Nephron (organoid): ENCODE data around the gene PEX6.

ENCODE experiments used
- H3K27ac Mint-ChIP-seq, 3 experiments: 2 replicates each; pipeline ENCODE4 v1.8.0; 2020; ENCODE audit warnings: mixed read lengths in 3 of 3, mild to moderate bottlenecking in 2 of 3, moderate library complexity in 1 of 3
- H3K27me3 Mint-ChIP-seq: 2 replicates; pipeline ENCODE4 v1.8.0; 2021; ENCODE audit warnings: low read depth, mild to moderate bottlenecking, moderate library complexity, mixed read lengths
- H3K36me3 Mint-ChIP-seq: 2 replicates; pipeline ENCODE4 v1.8.0; 2020; ENCODE audit warnings: low read depth, mixed read lengths
- H3K4me1 Mint-ChIP-seq: 2 replicates; pipeline ENCODE4 v1.8.0; 2020; ENCODE audit warnings: mixed read lengths
- H3K4me3 Mint-ChIP-seq, 3 experiments: 2 replicates each; pipeline ENCODE4 v1.8.0; 2020; ENCODE audit warnings: mild to moderate bottlenecking in 3 of 3, mixed read lengths in 3 of 3, moderate library complexity in 2 of 3
- H3K9me3 Mint-ChIP-seq: 2 replicates; pipeline ENCODE4 v1.8.0; 2020; ENCODE audit warnings: mixed read lengths
- TF ChIP-seq, protein P1 (sequence below), 3 experiments: fragments of 200-600 bp; sonication (generic); IDR thresholded peaks; one replicate each; pipeline ENCODE4 v1.5.0; 2021; ENCODE audit warnings: antibody characterized with exemption in 3 of 3; ENCODE audit not compliant: unreplicated experiment in 3 of 3

The PEX6 gene

DNA sequence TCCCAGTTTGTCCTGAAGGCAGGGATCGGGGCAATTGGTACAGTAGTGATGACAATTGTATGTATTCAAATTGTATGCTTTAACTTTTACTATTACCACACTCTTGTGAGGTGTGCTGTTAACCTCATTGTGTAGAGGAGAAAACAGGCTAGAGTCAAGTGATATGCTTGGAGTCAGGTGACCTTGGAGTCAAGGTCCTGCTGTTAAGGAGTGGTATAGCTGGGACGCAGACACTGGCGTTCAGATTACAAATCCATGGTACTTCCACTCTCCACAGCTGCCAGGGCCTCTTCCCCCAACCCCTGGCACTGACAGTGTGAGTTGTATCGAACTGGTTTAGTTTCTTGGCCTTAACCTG, 39.2 kb downstream of the PEX6 start:
- H3K36me3 Mint-ChIP-seq, result peaks cover 46% of the 10 kb centered on the region
- peaks cover 4% of the 10 kb centered on the region for H3K27me3 Mint-ChIP-seq
- no peak overlapping the region for H3K4me3 Mint-ChIP-seq
- TF ChIP-seq, protein P1, sequence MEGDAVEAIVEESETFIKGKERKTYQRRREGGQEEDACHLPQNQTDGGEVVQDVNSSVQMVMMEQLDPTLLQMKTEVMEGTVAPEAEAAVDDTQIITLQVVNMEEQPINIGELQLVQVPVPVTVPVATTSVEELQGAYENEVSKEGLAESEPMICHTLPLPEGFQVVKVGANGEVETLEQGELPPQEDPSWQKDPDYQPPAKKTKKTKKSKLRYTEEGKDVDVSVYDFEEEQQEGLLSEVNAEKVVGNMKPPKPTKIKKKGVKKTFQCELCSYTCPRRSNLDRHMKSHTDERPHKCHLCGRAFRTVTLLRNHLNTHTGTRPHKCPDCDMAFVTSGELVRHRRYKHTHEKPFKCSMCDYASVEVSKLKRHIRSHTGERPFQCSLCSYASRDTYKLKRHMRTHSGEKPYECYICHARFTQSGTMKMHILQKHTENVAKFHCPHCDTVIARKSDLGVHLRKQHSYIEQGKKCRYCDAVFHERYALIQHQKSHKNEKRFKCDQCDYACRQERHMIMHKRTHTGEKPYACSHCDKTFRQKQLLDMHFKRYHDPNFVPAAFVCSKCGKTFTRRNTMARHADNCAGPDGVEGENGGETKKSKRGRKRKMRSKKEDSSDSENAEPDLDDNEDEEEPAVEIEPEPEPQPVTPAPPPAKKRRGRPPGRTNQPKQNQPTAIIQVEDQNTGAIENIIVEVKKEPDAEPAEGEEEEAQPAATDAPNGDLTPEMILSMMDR (IDR thresholded peaks at IDR 0.05; ENCODE audit: unreplicated experiment in 3 of 3), result no peak
- H3K27ac Mint-ChIP-seq, result no peak overlapping the region
- H3K9me3 Mint-ChIP-seq, result no peaks in the 10 kb centered on the region
- no peaks in the 10 kb centered on the region for H3K4me1 Mint-ChIP-seq

DNA sequence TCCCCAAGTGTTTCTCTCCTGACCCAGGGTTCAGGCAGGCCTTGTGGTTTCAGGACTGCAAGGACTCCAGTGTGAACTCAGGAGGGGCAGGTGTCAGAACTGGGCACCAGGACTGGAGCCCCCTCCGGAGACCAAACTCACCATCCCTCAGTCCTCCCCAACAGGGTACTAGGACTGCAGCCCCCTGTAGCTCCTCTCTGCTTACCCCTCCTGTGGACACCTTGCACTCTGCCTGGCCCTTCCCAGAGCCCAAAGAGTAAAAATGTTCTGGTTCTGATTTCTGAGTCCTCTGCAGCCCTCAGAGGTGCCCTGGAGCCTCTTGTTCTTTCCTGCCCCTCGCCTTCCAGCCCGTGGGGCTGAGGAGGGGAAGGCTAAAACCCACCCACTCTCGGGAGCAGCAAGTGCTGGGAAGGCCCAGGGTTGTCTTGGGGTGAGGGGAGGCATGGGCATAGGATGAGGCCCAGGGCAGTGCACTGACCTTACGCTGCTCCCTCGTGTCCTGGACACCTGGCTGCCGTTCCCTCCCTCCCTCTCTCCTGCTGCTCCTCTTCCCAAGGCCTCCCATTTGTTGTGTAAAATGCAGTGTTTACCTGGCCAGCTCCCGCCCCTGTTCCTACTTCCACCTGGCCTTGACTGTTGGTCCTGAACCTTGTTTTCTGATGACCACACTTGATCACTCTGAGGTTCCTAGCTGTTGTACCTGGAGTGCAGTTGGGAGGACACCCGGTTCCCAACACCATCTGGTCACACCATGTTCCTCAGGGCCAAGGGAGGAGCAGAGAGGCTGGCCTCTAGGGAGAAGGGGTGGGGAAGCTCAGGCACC, 39.8 kb downstream of the PEX6 start:
- no peak overlapping the region for H3K4me3 Mint-ChIP-seq
- no peaks in the 10 kb centered on the region for H3K4me1 Mint-ChIP-seq
- H3K27ac Mint-ChIP-seq, result no peak overlapping the region
- no peaks in the 10 kb centered on the region for H3K9me3 Mint-ChIP-seq
- H3K27me3 Mint-ChIP-seq, result peaks cover 4% of the 10 kb centered on the region
- TF ChIP-seq, protein P1 (IDR thresholded peaks at IDR 0.05; ENCODE audit: unreplicated experiment in 3 of 3), result no peak
- H3K36me3 Mint-ChIP-seq, result peaks cover 47% of the 10 kb centered on the region

DNA sequence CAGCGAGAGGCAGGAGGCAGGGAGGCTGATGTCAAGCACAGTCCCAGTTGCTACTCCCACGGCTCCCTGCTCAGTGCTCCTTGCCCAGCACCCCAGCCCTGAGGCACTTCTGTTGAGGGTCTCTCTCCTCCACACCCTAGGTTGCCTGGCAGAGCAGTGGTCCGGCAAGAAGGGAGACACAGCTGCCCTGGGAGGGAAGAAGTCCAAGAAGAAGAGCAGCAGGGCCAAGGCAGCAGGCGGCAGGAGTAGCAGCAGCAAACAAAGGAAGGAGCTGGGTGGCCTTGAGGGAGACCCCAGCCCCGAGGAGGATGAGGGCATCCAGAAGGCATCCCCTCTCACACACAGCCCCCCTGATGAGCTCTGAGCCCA, 40.6 kb downstream of the PEX6 start:
- Mint-ChIP-seq H3K4me3 (no peak overlapping the region), H3K27me3 (peaks cover 4% of the 10 kb centered on the region), H3K4me1 (peaks cover 1% of the 10 kb centered on the region), H3K36me3 (peaks cover 50% of the 10 kb centered on the region), H3K27ac (no peak overlapping the region), H3K9me3 (no peaks in the 10 kb centered on the region)
- TF ChIP-seq, protein P1 (IDR thresholded peaks at IDR 0.05; ENCODE audit: unreplicated experiment in 3 of 3), result no peak

DNA sequence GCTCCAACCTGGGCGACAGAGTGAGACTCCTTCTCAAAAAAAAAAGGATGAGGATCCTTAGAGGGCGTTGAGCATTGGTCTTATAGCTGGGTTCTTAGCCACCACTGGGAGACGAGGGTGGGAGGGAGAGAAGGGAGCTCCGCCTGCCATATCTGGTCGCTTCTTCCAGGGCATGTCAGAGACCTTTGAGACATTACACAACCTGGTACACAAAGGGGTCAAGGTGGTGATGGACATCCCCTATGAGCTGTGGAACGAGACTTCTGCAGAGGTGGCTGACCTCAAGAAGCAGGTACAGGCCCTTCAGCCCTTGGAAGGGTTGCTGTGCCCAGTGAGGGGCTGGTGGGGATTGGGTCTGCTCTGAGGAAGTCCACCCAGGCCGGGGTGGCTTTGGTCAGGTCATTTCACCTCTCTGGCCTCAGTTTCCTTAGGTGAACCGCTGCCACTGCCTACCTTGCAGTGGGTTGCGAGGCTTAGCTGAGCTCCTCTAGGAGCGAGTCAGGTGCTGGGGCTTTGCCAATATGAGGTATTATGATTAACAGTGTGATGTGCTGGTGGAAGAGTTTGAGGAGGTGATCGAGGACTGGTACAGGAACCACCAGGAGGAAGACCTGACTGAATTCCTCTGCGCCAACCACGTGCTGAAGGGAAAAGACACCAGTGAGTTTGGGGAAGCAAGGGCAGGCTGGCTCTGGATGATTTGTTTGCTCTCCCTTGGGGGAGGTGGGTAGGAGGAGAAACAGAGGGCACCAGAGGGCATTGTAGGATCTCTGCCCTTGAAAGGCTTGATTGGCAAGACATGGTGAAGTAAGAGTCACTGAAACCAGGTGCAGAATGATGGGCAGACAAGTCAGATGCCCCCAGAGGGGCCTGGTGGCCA, 41.2 kb downstream of the PEX6 start:
- Mint-ChIP-seq H3K36me3 (peaks cover 55% of the 10 kb centered on the region), H3K27ac (peak overlapping the region in 1 of 3 experiments; percentile 1), H3K9me3 (no peaks in the 10 kb centered on the region), H3K4me3 (no peak overlapping the region), H3K27me3 (peaks cover 4% of the 10 kb centered on the region), H3K4me1 (peaks cover 7% of the 10 kb centered on the region)
- TF ChIP-seq, protein P1 (IDR thresholded peaks at IDR 0.05; ENCODE audit: unreplicated experiment in 3 of 3), result no peak

DNA sequence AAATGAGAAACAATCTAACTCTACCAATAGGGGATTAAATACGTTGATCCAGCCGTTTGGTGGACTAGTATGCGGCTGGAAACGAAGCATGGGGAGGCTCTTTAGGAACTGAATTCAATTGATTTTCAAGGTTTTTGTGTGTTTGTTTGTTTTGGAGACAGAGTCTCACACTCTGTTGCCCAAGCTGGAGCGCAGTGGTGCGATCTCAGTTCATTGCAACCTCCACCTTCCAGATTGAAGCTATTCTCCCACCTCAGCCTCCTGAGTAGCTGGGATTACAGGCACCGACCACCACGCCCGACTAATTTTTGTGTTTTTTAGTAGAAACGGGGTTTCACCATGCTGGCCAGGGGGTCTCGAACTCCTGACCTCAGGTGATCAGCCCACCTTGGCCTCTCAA, 42.6 kb downstream of the PEX6 start:
- H3K27me3 Mint-ChIP-seq, result peaks cover 4% of the 10 kb centered on the region
- peaks cover 17% of the 10 kb centered on the region for H3K4me1 Mint-ChIP-seq
- no peak overlapping the region for H3K27ac Mint-ChIP-seq

More for the DNA sequence above, 42.6 kb downstream of the PEX6 start:
- no peak overlapping the region for H3K4me3 Mint-ChIP-seq
- peaks cover 63% of the 10 kb centered on the region for H3K36me3 Mint-ChIP-seq
- TF ChIP-seq, protein P1 (IDR thresholded peaks at IDR 0.05; ENCODE audit: unreplicated experiment in 3 of 3), result no peak
- H3K9me3 Mint-ChIP-seq, result no peaks in the 10 kb centered on the region
